SK-N-SH treated with all-trans-retinoic acid at 6 μM for 48 hours (cell line): ENCODE results near the gene ENTR1.

ENCODE experiments used
- BACH2 ChIP-seq: fragments of 250-450 bp; sonication (Bioruptor Pico); IDR thresholded peaks from 2 replicates; pipeline ENCODE4 v1.9.0; 2021; ENCODE audit warnings: mild to moderate bottlenecking, borderline replicate concordance
- CSDC2 ChIP-seq: fragments of 250-450 bp; sonication (Bioruptor Pico); IDR thresholded peaks from 2 replicates; pipeline ENCODE4 v1.5.0; 2020; ENCODE audit warnings: mild to moderate bottlenecking, moderate library complexity
- CSRNP3 ChIP-seq: fragments of 250-450 bp; sonication (Bioruptor Pico); IDR thresholded peaks from 2 replicates; pipeline ENCODE4 v1.5.1; 2021; ENCODE audit warnings: mild to moderate bottlenecking, moderate library complexity
- GLIS3 ChIP-seq: fragments of 250-450 bp; sonication (Bioruptor Pico); IDR thresholded peaks from 2 replicates; pipeline ENCODE4 v1.5.0; 2020; ENCODE audit warnings: mild to moderate bottlenecking, moderate library complexity
- OSR1 ChIP-seq: fragments of 250-450 bp; sonication (Bioruptor Pico); IDR thresholded peaks from 2 replicates; pipeline ENCODE4 v1.8.0; 2022; ENCODE audit warnings: moderate library complexity, mild to moderate bottlenecking, inconsistent platforms
- PATZ1 ChIP-seq: fragments of 250-450 bp; sonication (Bioruptor Pico); IDR thresholded peaks from 2 replicates; pipeline ENCODE4 v1.8.0; 2020; ENCODE audit warnings: mild to moderate bottlenecking, moderate library complexity, borderline replicate concordance
- POU6F1 ChIP-seq: fragments of 250-450 bp; sonication (Bioruptor Pico); IDR thresholded peaks from 2 replicates; pipeline ENCODE4 v1.8.0; 2021; ENCODE audit warnings: low read depth, mild to moderate bottlenecking, moderate library complexity, borderline replicate concordance
- TCF4 ChIP-seq: fragments of 250-450 bp; sonication (Bioruptor Pico); IDR thresholded peaks from 2 replicates; pipeline ENCODE4 v1.8.0; 2021; ENCODE audit warnings: mild to moderate bottlenecking, moderate library complexity, borderline replicate concordance
- ZC3H10 ChIP-seq: fragments of 250-450 bp; sonication (Bioruptor Pico); IDR thresholded peaks from 2 replicates; pipeline ENCODE4 v1.5.1; 2021; ENCODE audit warnings: mild to moderate bottlenecking, moderate library complexity
- ZFP3 ChIP-seq: fragments of 250-450 bp; sonication (Bioruptor Pico); IDR thresholded peaks from 2 replicates; pipeline ENCODE4 v1.5.0; 2020; ENCODE audit warnings: mild to moderate bottlenecking, moderate library complexity
- ZFP30 ChIP-seq: fragments of 450-650 bp; formaldehyde crosslinking; IDR thresholded peaks from 2 replicates; pipeline ENCODE4 v1.5.0; 2022; ENCODE audit warnings: mild to moderate bottlenecking, moderate library complexity
- ZNF565 ChIP-seq: fragments of 450-650 bp; formaldehyde crosslinking; conservative IDR thresholded peaks from 2 replicates; pipeline ENCODE4 v1.5.0; 2020; ENCODE audit warnings: low read depth, mild to moderate bottlenecking, moderate library complexity
- ZNF70 ChIP-seq: fragments of 450-650 bp; formaldehyde crosslinking; IDR thresholded peaks from 2 replicates; pipeline ENCODE4 v1.5.0; 2020; ENCODE audit warnings: mild to moderate bottlenecking, moderate library complexity

- TF ChIP-seq PATZ1 (CRISPR knock-in tag) = 0 out of 2 replicates have a peak, but pooled peaks have one; percentile 18
- TF ChIP-seq ZFP3 (CRISPR knock-in tag) = no peak
- TF ChIP-seq ZNF70 (CRISPR knock-in tag) = no peak
- TF ChIP-seq CSRNP3 = no peak
- no peak for TF ChIP-seq GLIS3
- no peak for TF ChIP-seq BACH2 (CRISPR knock-in tag)
- TF ChIP-seq ZC3H10 = no peak
- no peak for TF ChIP-seq ZFP30 (CRISPR knock-in tag)
- no peak for TF ChIP-seq POU6F1
- no peak for TF ChIP-seq ZNF565
- no peak for TF ChIP-seq OSR1 (CRISPR knock-in tag)
- no peak for TF ChIP-seq TCF4 (CRISPR knock-in tag)
- TF ChIP-seq CSDC2 (CRISPR knock-in tag) = no peak
Observed at GRCh38 chr9:136410500-136411287, at the start of gene ENTR1, which contains the start of gene PMPCA.
